Suprapubic skin (tissue), 2 donors: ENCODE data around the gene CERS4.

Experiments used
- EP300 ChIP-seq: sonication (generic); formaldehyde crosslinking; IDR thresholded peaks from one replicate; pipeline ENCODE4 v1.6.1; 2017; ENCODE audit warnings: antibody characterized with exemption
- POLR2A ChIP-seq, 2 donors: fragments of 450-650 bp; IDR thresholded peaks; one replicate each; pipeline ENCODE4 v1.6.1; 2017; ENCODE audit warnings: antibody characterized with exemption in 2 of 2, mild to moderate bottlenecking in 2 of 2, moderate library complexity in 2 of 2

DNA sequence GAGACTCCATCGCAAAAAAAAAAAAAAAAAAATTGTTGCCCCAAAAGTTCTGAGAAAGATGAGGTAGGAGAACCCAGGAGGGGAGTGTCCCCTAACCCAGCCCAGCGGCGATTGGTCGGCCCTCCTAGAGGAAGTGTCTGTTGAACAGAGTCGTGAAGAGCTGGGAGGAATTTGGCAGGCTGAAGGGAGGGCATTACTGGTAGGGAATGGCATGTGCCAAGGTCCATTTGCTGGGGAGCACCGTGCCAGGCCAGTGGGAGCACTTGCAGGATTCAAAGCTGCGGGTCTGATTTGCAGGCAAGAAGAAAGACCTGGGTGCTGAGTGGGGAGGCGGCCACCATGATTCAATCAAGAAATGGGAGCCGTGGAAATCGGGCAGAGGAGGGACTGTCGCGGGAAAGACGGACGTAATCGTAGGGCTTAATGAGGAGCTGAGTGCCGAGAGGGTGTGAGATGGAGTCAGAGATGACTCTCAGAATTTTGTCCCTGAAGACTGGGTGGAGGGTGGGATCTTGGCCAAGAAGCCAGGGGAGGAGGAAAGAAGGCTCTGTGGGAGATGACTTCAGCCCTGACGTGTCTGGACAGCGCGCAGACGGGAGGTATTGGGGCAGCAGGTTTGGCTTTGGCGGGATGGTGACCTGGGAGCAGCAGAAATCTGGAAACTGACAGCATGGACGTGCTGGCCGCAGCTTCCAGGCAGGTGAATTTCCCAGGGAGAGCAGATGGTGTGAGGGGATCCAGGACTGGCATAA lies 15.4 kb downstream of the CERS4 start:
- TF ChIP-seq POLR2A (IDR thresholded peaks at IDR 0.05) (no peak), EP300 (no peak)
